Fibroblast of lung (primary cell): ENCODE measurements around the gene C12orf50. TPM values are rescaled to one million over a fixed set of nuclear protein-coding genes. Genes with fewer than 3 reads are reported as not detected.

ENCODE experiments used
- DNase-seq, 2 donors: peaks; one replicate each; pipeline versions ENCODE4 v3.0.0 to v3.0.0-alpha.2; 2010; ENCODE audit warnings: low read depth in 2 of 2
- H2AFZ ChIP-seq: 2 replicates; pipeline ENCODE4 v1.5.1; 2012; ENCODE audit warnings: low read length, control low read depth, inconsistent platforms
- H3K27ac ChIP-seq: 2 replicates; pipeline ENCODE4 v1.5.1; 2011; ENCODE audit warnings: low read length, control low read depth; ENCODE audit not compliant: insufficient read depth
- H3K27me3 ChIP-seq: 2 replicates; pipeline ENCODE4 v1.5.1; 2011; ENCODE audit warnings: mild to moderate bottlenecking, low read length; ENCODE audit not compliant: control insufficient read depth, insufficient read depth
- H3K36me3 ChIP-seq: 2 replicates; pipeline ENCODE4 v1.5.1; 2011; ENCODE audit warnings: low read length; ENCODE audit not compliant: control insufficient read depth, insufficient read depth
- H3K4me1 ChIP-seq: 2 replicates; pipeline ENCODE4 v1.5.1; 2011; ENCODE audit warnings: low read length; ENCODE audit not compliant: control insufficient read depth, insufficient read depth; ENCODE audit errors: extremely low read depth
- H3K4me2 ChIP-seq: 2 replicates; pipeline ENCODE4 v1.5.1; 2011; ENCODE audit warnings: low read length, control low read depth; ENCODE audit not compliant: insufficient read depth; ENCODE audit errors: extremely low read depth
- H3K4me3 ChIP-seq, 4 experiments: fragments of 200-600 bp in 1 of 4; sonication (generic) in 1 of 4; replicated peaks in 1 of 4; 2 replicates each; pipeline ENCODE4 v1.5.1; 2011 to 2016; ENCODE audit warnings: low read length in 4 of 4, low read depth in 3 of 4, mild to moderate bottlenecking in 3 of 4, control low read depth in 2 of 4, inconsistent platforms in 1 of 4, mixed read lengths in 1 of 4; ENCODE audit not compliant: insufficient read depth in 1 of 4; ENCODE audit errors: control extremely low read depth in 1 of 4
- H3K79me2 ChIP-seq: 2 replicates; pipeline ENCODE4 v1.5.1; 2012; ENCODE audit warnings: mild to moderate bottlenecking, low read length, inconsistent platforms; ENCODE audit not compliant: control insufficient read depth, insufficient read depth
- H3K9ac ChIP-seq: 2 replicates; pipeline ENCODE4 v1.5.1; 2011; ENCODE audit warnings: mild to moderate bottlenecking, low read length, control low read depth; ENCODE audit not compliant: insufficient read depth
- H3K9me3 ChIP-seq: 2 replicates; pipeline ENCODE4 v1.5.1; 2012; ENCODE audit warnings: low read depth, low read length; ENCODE audit not compliant: control insufficient read depth, insufficient read depth
- H4K20me1 ChIP-seq: 2 replicates; pipeline ENCODE4 v1.5.1; 2011; ENCODE audit warnings: low read length; ENCODE audit not compliant: control insufficient read depth, insufficient read depth; ENCODE audit errors: extremely low read depth
- CTCF ChIP-seq, 2 donors: IDR thresholded peaks in 1 of 2; conservative IDR thresholded peaks in 1 of 2; 1 replicate in 1 of 2; 2 replicates in 1 of 2; pipeline ENCODE4 v1.5.1; 2011 to 2012; ENCODE audit warnings: low read length in 2 of 2, control low read depth in 1 of 2, inconsistent platforms in 1 of 2, low read depth in 1 of 2, mild to moderate bottlenecking in 1 of 2
- EZH2 ChIP-seq: IDR thresholded peaks from 2 replicates; pipeline ENCODE4 v1.5.1; 2012; ENCODE audit warnings: low read length, control low read depth, mild to moderate bottlenecking; ENCODE audit errors: missing control alignments
- polyA plus RNA-seq, 2 donors: library from polyadenylated mRNA; depleted of rRNA in 1 of 2; stranded (reverse) in 1 of 2; unstranded in 1 of 2; fragments of >200 nt; gene quantifications; 2 replicates each; pipeline ENCODE4 v1.2.1, GENCODE V29; 2011 to 2012; ENCODE audit warnings: missing spikeins in 1 of 2
- total RNA-seq: library from RNA; depleted of rRNA; stranded (reverse); fragments of >200 nt; gene quantifications from 2 replicates; pipeline ENCODE4 v1.2.1, GENCODE V29; 2014

C12orf50 gene
- total and polyA plus RNA-seq, 2 donors (not counting 1 experiment from before 2014, with no cell fraction given), result not detected

GRCh38 chr12:87991483-87991882 is 37.7 kb downstream of the C12orf50 start:
- Histone ChIP-seq H3K79me2 (no peaks in the 10 kb centered on the region), H3K36me3 (no peaks in the 10 kb centered on the region), H4K20me1 (no peaks in the 10 kb centered on the region), H3K9me3 (no peaks in the 10 kb centered on the region), H2AFZ (no peak overlapping the region), H3K27me3 (no peaks in the 10 kb centered on the region), H3K4me1 (no peaks in the 10 kb centered on the region), H3K27ac (no peak overlapping the region), H3K9ac (no peak overlapping the region), H3K4me2 (no peak overlapping the region), H3K4me3 (no peak overlapping the region)
- no peak for TF ChIP-seq EZH2
- TF ChIP-seq CTCF (conservative IDR thresholded peaks at IDR 0.05 in 1 of 2, IDR thresholded peaks at IDR 0.05 in 1 of 2; ENCODE audit: low read depth in 1 of 2, low read length in 2 of 2), result no peak
- DNase-seq, result no peak

DNA sequence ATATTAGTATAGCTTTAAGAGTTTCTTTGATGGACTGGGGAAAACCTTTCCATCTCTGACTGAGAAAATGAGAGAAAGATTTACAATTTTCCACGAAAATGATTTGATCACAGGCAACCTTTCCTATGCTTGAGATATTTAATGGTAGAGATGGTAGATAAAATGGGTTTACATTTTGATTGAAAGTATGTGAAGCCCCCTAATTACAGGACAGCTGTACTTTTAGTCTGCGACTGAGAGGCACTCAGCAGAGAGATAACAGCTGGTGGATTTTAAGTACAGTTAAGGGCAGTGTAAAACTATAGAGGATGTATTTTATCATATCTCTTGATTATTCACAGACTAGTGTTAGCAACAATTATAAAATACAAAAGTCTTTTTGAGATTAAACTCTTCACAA is 40.7 kb downstream of the C12orf50 start:
- Histone ChIP-seq H3K36me3 (no peaks in the 10 kb centered on the region), H3K4me1 (no peaks in the 10 kb centered on the region), H2AFZ (no peak overlapping the region), H3K4me3 (no peak overlapping the region), H4K20me1 (no peaks in the 10 kb centered on the region), H3K4me2 (no peak overlapping the region), H3K9ac (no peak overlapping the region), H3K9me3 (no peaks in the 10 kb centered on the region), H3K27me3 (no peaks in the 10 kb centered on the region), H3K79me2 (no peaks in the 10 kb centered on the region), H3K27ac (no peak overlapping the region)
- no peak for DNase-seq
- TF ChIP-seq EZH2 (no peak), CTCF (conservative IDR thresholded peaks at IDR 0.05 in 1 of 2, IDR thresholded peaks at IDR 0.05 in 1 of 2; ENCODE audit: low read depth in 1 of 2, low read length in 2 of 2) (no peak)

GRCh38 chr12:87985069-87985675 is 44.0 kb downstream of the C12orf50 start:
- Histone ChIP-seq H4K20me1 (no peaks in the 10 kb centered on the region), H2AFZ (no peak overlapping the region), H3K9ac (no peak overlapping the region), H3K36me3 (no peaks in the 10 kb centered on the region), H3K4me3 (no peak overlapping the region), H3K79me2 (no peaks in the 10 kb centered on the region), H3K27me3 (no peaks in the 10 kb centered on the region), H3K4me1 (no peaks in the 10 kb centered on the region), H3K4me2 (no peak overlapping the region), H3K27ac (no peak overlapping the region), H3K9me3 (no peaks in the 10 kb centered on the region)
- no peak for DNase-seq
- no peak for TF ChIP-seq EZH2
- no peak for TF ChIP-seq CTCF (conservative IDR thresholded peaks at IDR 0.05 in 1 of 2, IDR thresholded peaks at IDR 0.05 in 1 of 2; ENCODE audit: low read depth in 1 of 2, low read length in 2 of 2)
